GM12875 (cell line): Measurements from ENCODE around the gene C10orf95.
"Not testable (repeated sequence)": the region's sequence is repeated elsewhere in the genome, so short reads cannot be mapped to it uniquely, and the experiment has no call there.

Experiments
- H3K4me3 ChIP-seq: one replicate; pipeline ENCODE4 v1.5.1; 2011; ENCODE audit warnings: low read depth, low read length, control low read depth
- TF ChIP-seq, protein P1 (sequence below): IDR thresholded peaks from 2 replicates; pipeline ENCODE4 v1.5.1; 2011; ENCODE audit warnings: low read depth, mild to moderate bottlenecking, control low read depth, inconsistent platforms, low read length, moderate library complexity, borderline replicate concordance; ENCODE audit not compliant: insufficient read depth

The C10orf95 gene

DNA sequence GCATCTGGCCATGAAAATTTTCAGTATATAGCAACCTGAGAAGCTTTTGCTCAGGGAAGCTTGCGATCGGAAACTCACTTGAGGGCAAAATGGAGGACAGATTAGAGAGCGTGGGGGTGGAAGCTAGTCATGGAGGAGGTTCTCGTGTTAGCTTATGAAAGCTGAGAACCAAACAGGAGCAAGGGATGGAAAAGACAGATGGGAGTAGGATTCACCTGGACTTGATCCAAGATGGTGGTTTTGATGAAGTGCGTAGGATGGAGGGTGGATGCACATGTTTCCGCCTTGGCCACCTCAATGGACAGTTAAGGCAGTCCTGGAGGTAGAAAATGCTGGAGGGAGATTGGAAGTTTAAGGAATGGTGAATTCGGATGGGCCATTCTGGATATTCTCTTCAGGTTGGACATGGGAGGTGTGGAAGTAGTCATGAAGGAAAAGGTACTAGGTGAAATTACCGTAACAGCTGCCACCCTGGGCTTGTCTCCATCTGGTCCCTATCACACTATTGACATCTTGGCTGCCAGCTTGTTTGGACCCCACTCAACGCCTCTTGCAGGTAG is 6.3 kb upstream of the C10orf95 start:
- TF ChIP-seq, protein P1, sequence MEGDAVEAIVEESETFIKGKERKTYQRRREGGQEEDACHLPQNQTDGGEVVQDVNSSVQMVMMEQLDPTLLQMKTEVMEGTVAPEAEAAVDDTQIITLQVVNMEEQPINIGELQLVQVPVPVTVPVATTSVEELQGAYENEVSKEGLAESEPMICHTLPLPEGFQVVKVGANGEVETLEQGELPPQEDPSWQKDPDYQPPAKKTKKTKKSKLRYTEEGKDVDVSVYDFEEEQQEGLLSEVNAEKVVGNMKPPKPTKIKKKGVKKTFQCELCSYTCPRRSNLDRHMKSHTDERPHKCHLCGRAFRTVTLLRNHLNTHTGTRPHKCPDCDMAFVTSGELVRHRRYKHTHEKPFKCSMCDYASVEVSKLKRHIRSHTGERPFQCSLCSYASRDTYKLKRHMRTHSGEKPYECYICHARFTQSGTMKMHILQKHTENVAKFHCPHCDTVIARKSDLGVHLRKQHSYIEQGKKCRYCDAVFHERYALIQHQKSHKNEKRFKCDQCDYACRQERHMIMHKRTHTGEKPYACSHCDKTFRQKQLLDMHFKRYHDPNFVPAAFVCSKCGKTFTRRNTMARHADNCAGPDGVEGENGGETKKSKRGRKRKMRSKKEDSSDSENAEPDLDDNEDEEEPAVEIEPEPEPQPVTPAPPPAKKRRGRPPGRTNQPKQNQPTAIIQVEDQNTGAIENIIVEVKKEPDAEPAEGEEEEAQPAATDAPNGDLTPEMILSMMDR: no peak
- no peak overlapping the region for H3K4me3 ChIP-seq

DNA sequence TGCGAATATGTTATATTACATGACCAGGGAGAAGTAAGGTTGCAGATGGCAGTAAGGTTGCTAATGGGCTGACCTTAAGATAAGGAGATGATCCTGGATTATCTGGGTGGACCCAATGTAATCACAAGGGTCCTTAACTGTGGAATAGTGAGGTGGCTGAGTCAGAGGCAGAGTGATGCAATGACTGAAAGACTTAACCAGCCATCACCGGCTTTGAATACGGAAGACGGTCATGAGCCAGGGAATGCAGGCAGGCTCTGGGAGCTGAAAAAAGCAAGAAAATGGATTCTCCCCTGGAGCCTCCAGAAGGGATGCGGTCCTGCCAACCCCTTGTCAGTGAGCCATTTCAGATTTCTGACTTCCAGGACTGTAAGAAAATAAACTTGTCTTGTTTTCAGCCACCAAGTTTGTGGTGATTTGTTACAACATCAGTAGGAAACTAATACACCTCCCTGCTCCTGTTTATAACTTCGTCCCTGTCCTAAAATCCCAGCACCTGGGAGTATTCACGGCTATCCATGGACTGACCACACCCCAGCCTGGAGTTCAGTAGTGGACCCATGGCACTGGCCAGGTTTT is 4.6 kb upstream of the C10orf95 start:
- TF ChIP-seq, protein P1: no peak
- no peak overlapping the region for H3K4me3 ChIP-seq

DNA sequence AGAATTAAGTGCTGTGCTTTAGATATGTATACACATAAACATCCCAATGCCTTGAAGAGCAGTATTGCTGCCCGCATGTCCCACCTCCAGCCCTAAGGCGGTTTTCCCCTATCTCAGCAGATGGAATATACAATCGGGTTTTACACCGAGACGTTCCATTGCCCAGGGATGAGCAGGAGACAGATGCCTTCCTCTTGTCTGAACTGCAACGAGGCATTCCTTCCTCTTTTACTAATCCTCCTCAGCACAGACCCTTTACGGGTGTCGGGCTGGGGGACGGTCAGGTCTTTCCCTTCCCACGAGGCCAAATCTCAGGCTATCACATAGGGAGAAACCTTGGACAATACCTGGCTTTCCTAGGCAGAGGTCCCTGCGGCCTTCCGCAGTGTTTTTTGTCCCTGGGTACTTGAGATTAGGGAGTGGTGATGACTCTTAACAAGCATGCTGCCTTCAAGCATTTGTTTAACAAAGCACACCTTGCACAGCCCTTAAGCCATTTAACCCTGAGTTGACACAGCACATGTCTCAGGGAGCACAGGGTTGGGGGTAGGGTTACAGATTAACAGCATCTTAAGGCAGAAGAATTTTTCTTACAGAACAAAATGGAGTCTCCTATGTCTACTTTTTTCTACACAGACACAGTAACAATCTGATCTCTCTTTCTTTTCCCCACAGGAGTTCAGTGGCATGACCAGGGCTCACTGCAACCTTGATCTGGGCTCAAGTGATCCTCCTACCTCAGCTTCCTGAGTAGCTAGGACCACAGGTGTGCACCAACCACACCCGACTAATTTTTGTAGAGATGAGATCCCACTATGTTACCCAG is 3.5 kb upstream of the C10orf95 start:
- not testable (repeated sequence) for H3K4me3 ChIP-seq

DNA sequence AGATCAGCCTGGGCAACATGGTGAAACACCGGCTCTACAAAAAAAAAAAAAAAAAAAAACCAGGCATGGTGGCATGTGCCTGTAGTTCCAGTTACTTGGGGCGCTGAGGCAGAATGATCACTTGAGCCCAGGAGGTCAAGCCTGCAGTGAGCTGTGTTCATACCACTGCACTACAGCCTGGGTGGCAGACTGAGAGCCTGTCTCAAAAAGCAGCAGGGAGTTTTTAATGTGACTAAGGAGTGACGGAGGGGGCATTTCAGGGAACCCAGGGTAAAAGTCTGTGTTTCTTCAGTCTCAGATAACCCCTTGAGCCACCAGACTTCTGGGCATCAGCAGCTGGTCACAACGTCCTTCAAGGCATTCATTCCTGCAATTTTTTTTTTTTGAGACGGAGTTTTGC is 2.2 kb upstream of the C10orf95 start:
- TF ChIP-seq, protein P1: no peak
- H3K4me3 ChIP-seq: no peak overlapping the region

DNA sequence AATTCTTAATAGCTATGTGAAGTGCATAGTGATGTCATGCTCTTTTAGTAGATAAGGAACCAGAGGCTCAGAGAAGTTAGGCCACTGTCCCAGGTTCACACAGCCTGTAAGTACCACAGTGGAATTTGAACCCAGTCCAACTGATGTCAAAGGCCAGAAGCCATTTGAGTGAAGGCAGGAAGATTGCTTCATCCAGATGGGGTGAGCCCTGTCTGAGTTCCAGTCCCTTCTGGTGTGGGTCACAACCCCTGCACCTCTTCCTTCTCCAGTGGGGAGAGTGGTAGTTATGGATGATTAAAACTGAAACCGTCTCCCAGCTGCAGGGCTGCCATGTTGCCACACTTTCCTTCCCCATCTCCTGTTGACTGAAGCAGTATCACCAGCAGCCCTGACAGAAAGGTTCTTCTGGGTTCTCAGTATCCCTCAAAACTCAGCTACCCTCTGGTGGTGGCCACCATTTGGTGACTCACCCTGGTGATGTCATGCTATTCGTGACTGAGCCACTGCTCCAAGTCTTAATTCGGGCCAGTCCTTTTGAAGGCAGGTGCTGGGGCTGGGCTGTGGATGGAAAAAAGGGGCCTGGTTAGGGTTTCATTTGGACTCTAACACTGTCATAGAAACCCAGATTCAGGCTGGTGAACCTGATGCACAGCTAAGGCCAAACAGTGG is 1.5 kb upstream of the C10orf95 start:
- TF ChIP-seq, protein P1: no peak

DNA sequence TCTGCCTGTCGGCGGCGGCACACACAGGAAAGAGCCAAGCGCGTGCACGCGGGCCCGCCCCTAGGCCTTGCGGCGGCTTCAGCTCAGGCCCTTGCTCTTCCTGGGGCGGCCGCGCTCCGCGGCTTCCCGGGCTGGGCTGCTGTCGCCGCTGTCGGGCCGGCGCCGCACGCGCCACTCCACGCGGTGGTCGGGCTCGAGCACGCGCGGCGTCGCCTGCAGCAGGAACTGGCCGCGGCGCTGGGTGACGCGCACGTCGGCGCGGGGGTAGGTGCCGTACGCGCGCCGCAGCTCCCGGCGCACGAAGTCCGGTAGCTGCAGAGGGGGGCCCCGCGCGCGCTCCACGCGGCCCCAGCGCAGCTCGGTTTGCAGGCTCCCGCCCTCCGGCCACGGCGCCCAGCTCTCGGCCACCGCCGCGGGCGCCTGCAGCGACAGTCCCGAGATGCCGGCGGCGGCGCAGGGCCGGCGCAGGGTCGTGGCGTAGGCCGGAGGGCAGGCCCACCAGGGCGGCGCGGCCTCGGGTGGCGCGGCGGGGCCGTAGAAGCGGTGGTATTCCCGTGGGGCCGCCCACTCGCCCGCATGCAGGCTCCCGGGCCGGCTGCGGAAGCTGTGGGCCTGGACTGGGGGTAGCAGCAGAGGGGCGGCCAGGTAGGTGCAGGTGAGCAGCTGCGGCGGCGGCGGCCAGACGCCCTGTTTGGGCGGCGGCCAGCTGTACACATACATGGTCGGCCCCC is 804 bp downstream of the C10orf95 start:
- H3K4me3 ChIP-seq: peak overlapping the region; percentile 77
- TF ChIP-seq, protein P1: no peak

More for the DNA sequence above, 1.5 kb upstream of the C10orf95 start:
- no peak overlapping the region for H3K4me3 ChIP-seq

DNA sequence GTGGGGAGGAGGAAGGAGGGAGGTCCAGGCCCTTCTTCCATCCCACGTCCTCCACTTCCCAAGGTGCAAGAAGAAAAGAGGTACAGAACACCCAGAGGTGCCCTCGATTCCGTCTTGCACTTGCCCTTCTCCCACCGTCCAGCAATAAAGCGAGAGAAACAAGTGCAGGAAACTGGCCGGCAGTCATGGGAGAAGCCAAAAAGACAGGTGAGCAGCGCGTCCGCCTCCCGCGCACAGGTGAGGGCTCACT is 1.3 kb downstream of the C10orf95 start:
- TF ChIP-seq, protein P1: no peak
- H3K4me3 ChIP-seq: peak overlapping the region; percentile 77
